Measurements from ENCODE around the gene KRTAP10-3. TPM values are rescaled to one million over a fixed set of nuclear protein-coding genes. Genes with fewer than 3 reads are reported as not detected.
A peak's percentile ranks its signal among the peaks of the same experiment; 100 is the strongest.

KRTAP10-3 gene
- total and polyA plus RNA-seq, 9 of the 15 experiments (the other 6 are each of a cell fraction or from before 2014, with no cell fraction given), result not detected

- TF ChIP-seq TAF1 (IDR thresholded peaks at IDR 0.05; ENCODE audit: control insufficient read depth, extremely low read depth, insufficient read depth, low read length, severe bottlenecking) (no peak), ZBTB8A (IDR thresholded peaks at IDR 0.05; ENCODE audit: partially characterized antibody) (no peak), E2F1 (CRISPR knock-in tag; IDR thresholded peaks at IDR 0.05) (no peak), MYC (IDR thresholded peaks at IDR 0.05; ENCODE audit: low read depth, low read length) (peak; percentile 27; the same call in 1 of the 2 replicates), MYC (CRISPR knock-in tag; IDR thresholded peaks at IDR 0.05; ENCODE audit: borderline replicate concordance, low read depth) (no peak), ATF7 (IDR thresholded peaks at IDR 0.05) (peak; percentile 99), ZZZ3 (IDR thresholded peaks at IDR 0.05) (no peak), ZSCAN29 (IDR thresholded peaks at IDR 0.05) (no peak), BRF2 (IDR thresholded peaks at IDR 0.05; ENCODE audit: borderline replicate concordance, insufficient read depth, insufficient read length) (no peak), SAP30 (IDR thresholded peaks at IDR 0.05; ENCODE audit: borderline replicate concordance, insufficient read depth, low read depth, low read length, poor library complexity, severe bottlenecking) (peak; percentile 64), RHOXF2B (CRISPR knock-in tag; conservative IDR thresholded peaks at IDR 0.05) (no peak), ZBTB2 (IDR thresholded peaks at IDR 0.05) (no peak), ZNF395 (CRISPR knock-in tag; IDR thresholded peaks at IDR 0.05) (no peak), NCOR1 (IDR thresholded peaks at IDR 0.05) (no peak), MTA3 (IDR thresholded peaks at IDR 0.05; ENCODE audit: borderline replicate concordance) (no peak), CBFA2T2 (conservative IDR thresholded peaks at IDR 0.05) (peak; percentile 52), PTTG1 (tag; IDR thresholded peaks at IDR 0.05; ENCODE audit: low read depth) (no peak), ZNF778 (CRISPR knock-in tag; IDR thresholded peaks at IDR 0.05) (no peak), GABPB1 (CRISPR knock-in tag; IDR thresholded peaks at IDR 0.05) (no peak), TARDBP (IDR thresholded peaks at IDR 0.05) (no peak), ZNF584 (CRISPR knock-in tag; IDR thresholded peaks at IDR 0.05; ENCODE audit: low read depth) (peak; percentile 87), BCOR (IDR thresholded peaks at IDR 0.05) (no peak), ETV1 (tag; conservative IDR thresholded peaks at IDR 0.05; ENCODE audit: low read depth) (peak; percentile 54), ZNF140 (CRISPR knock-in tag; IDR thresholded peaks at IDR 0.05) (no peak), CEBPG (CRISPR knock-in tag; IDR thresholded peaks at IDR 0.05) (no peak), CEBPG (tag; conservative IDR thresholded peaks at IDR 0.05 in 1 of 2, IDR thresholded peaks at IDR 0.05 in 1 of 2) (peak; percentile 30 to 51; a peak in 1 of 4 replicates), POLR2H (tag; IDR thresholded peaks at IDR 0.05; ENCODE audit: low read depth) (no peak)
Measured at GRCh38 chr21:44582055-44582454, 23.5 kb upstream of the KRTAP10-3 start (continued).
